ENCODE data around the gene CD247. TPM values are rescaled to one million over a fixed set of nuclear protein-coding genes. Genes with fewer than 3 reads are reported as not detected.
A peak's percentile ranks its signal among the peaks of the same experiment; 100 is the strongest.

CD247 gene
- total RNA-seq, 1 donor from 2014 or later, result 1.3 TPM

DNA sequence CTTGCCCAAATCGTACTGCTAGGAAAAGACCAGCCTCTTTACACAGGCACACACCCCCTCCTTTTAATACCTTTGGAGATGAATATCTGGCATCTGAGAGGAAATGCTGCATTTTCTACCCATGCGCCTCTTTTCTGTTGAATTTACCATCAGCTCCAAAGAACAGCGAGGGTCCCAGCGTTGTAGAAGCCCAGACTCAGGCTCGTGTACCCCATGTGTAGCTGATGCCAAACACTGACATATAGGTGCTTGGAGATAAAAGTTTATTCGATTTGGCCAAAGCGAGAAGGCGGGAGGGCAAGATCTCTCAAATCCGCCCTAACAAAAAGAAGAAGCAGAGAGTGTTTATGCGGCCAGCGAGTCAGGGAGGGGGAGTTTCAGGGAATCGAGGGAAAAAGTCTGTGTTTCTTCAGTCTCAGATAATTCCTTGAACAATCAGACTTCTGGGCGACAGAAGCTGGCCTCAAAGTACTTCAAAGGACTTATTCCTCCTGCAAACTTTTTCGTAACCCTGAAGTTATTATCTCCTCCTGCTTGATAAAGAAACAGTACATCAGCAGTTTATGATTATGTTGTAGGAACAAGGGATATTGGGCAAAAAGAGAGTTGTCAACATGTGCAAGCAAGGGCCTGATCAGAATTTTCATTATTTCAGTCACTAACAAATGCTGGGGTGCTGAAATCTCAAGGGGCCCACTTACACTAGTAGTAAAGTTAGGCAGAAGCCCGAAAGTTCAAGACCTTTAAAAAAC lies 35.9 kb upstream of the CD247 start:
- Histone ChIP-seq H3K36me3 (no peaks in the 10 kb centered on the region), H3K9me3 (ENCODE audit: low read depth) (no peaks in the 10 kb centered on the region), H4K20me1 (ENCODE audit: low read depth) (peaks cover 3% of the 10 kb centered on the region), H2AFZ (replicated peaks) (peak overlapping the region; percentile 96), H3K27ac (no peak overlapping the region), H3K4me2 (peak overlapping the region; percentile 96), H3K4me3 (peak overlapping the region; percentile 78), H3K9ac (no peak overlapping the region), H3K4me1 (peaks cover 13% of the 10 kb centered on the region), H3K79me2 (ENCODE audit: low read depth) (peaks cover 9% of the 10 kb centered on the region), H3K27me3 (peaks cover 7% of the 10 kb centered on the region), H3F3A (ENCODE audit: low read depth) (peaks cover 8% of the 10 kb centered on the region)
- peak overlapping the region; percentile 59 for H3K27ac Mint-ChIP-seq
- H3K9me3 Mint-ChIP-seq, result no peaks in the 10 kb centered on the region
- H3K27me3 Mint-ChIP-seq (ENCODE audit: insufficient read depth, low read depth), result peaks cover 7% of the 10 kb centered on the region
- no peaks in the 10 kb centered on the region for H3K36me3 Mint-ChIP-seq
- TF ChIP-seq EZH2phosphoT487 (IDR thresholded peaks at IDR 0.05) (no peak), EZH2 (IDR thresholded peaks at IDR 0.05) (no peak)
- TF ChIP-seq, protein P1, sequence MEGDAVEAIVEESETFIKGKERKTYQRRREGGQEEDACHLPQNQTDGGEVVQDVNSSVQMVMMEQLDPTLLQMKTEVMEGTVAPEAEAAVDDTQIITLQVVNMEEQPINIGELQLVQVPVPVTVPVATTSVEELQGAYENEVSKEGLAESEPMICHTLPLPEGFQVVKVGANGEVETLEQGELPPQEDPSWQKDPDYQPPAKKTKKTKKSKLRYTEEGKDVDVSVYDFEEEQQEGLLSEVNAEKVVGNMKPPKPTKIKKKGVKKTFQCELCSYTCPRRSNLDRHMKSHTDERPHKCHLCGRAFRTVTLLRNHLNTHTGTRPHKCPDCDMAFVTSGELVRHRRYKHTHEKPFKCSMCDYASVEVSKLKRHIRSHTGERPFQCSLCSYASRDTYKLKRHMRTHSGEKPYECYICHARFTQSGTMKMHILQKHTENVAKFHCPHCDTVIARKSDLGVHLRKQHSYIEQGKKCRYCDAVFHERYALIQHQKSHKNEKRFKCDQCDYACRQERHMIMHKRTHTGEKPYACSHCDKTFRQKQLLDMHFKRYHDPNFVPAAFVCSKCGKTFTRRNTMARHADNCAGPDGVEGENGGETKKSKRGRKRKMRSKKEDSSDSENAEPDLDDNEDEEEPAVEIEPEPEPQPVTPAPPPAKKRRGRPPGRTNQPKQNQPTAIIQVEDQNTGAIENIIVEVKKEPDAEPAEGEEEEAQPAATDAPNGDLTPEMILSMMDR (IDR thresholded peaks at IDR 0.05), result no peak
- DNase-seq (ENCODE audit: low spot score), result peak; percentile 39
- peak overlapping the region; percentile 86 for H3K4me3 Mint-ChIP-seq
- peaks cover 16% of the 10 kb centered on the region for H3K4me1 Mint-ChIP-seq

DNA sequence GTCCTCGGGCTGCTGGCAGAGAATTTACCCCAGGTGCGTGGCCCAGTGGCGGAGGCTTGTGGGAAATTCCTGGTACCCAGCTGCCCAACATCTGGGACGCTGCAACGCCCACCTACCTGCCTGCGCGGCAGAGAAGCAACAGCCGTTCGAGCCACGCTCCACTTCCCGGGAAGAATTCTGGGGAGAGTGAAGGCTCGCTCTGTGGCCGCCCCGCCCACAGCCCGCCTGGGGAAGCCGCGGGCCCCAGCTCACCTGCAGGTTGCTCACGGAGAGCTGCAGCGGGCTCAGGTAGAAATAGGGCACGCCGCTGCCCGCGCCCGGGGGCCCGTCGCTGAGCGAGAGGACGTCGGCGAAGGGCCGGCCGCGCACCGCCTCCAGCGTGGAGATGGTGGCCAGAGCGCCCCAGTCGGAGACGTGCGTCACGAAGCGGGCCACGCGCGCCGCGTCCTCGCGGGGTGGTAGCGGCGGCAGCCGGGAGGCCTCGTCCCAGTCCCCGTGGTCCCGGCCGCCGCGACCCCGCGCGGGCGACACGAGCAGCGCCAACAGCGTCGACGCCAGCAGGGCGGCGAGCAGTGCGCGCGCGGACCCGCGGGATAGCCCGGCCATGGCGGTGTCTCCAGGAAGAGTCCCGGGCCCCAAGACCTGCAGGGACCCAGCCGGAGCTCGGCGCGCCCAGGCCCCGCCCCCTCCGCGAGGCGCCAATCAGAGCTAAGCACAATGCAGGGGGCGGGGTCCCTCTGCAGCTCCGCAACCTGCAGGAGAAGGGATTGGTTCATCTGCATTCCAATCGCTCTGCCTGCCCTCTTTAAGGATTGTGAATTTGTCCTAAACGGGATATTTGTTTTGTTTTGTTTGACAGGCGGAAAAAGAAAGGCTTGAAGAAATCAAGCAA lies 35.1 kb upstream of the CD247 start, which contains the start of gene CREG1:
CREG1 (minus strand) TSS at position 627 of the 892 bp plus-strand sequence.
- Mint-ChIP-seq H3K27me3 (ENCODE audit: insufficient read depth, low read depth) (peaks cover 7% of the 10 kb centered on the region), H3K4me3 (peak within 1 kb of the TSS; percentile 87), H3K27ac (peak within 1 kb of the TSS; percentile 59), H3K4me1 (peaks cover 22% of the 10 kb centered on the region), H3K9me3 (no peaks in the 10 kb centered on the region), H3K36me3 (peaks cover 4% of the 10 kb centered on the region)
- peak within 1 kb of the TSS; percentile 96 for H3K4me2 ChIP-seq
- no peaks in the 10 kb centered on the region for H3K36me3 ChIP-seq
- peaks cover 7% of the 10 kb centered on the region for H3K27me3 ChIP-seq
- H3K9me3 ChIP-seq (ENCODE audit: low read depth), result no peaks in the 10 kb centered on the region
- peaks cover 13% of the 10 kb centered on the region for H3K4me1 ChIP-seq
- H3K27ac ChIP-seq, result no peak within 1 kb of the TSS
- peaks cover 8% of the 10 kb centered on the region for H3F3A ChIP-seq (ENCODE audit: low read depth)
- H3K79me2 ChIP-seq (ENCODE audit: low read depth), result peaks cover 9% of the 10 kb centered on the region
- H3K9ac ChIP-seq, result peak within 1 kb of the TSS; percentile 48
- TF ChIP-seq EZH2 (IDR thresholded peaks at IDR 0.05) (peak; percentile 47), EZH2phosphoT487 (IDR thresholded peaks at IDR 0.05) (no peak)
- TF ChIP-seq, protein P1 (IDR thresholded peaks at IDR 0.05), result peak; percentile 15
- H2AFZ ChIP-seq (replicated peaks), result peak within 1 kb of the TSS; percentile 98
- peak within 1 kb of the TSS; percentile 78 for H3K4me3 ChIP-seq
- peaks cover 3% of the 10 kb centered on the region for H4K20me1 ChIP-seq (ENCODE audit: low read depth)
- DNase-seq (ENCODE audit: low spot score), result peak; percentile 98

DNA sequence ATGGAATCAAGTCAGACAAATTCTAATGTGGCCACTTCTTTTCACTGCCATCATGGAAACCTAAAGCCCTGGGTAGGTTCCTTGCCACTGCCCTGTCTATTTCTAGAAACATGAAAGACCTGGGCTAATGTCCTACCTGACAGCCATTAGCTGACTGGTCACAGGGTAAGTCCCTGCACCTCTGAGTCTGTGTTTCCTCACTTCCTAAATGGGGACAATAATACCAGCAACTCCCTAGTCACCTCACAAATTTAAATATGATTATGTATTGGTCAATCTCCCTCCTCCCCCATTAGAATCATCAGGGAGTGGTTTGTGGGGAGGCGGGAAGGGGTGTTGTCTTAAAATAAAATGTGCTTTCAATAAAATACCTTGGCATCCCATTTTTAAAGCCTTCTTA lies 33.0 kb upstream of the CD247 start:
- Histone ChIP-seq H2AFZ (replicated peaks) (no peak overlapping the region), H3F3A (ENCODE audit: low read depth) (peaks cover 8% of the 10 kb centered on the region), H4K20me1 (ENCODE audit: low read depth) (peaks cover 3% of the 10 kb centered on the region), H3K9me3 (ENCODE audit: low read depth) (no peaks in the 10 kb centered on the region), H3K4me1 (peaks cover 13% of the 10 kb centered on the region), H3K27me3 (peaks cover 7% of the 10 kb centered on the region), H3K27ac (no peak overlapping the region), H3K4me3 (no peak overlapping the region), H3K79me2 (ENCODE audit: low read depth) (peaks cover 9% of the 10 kb centered on the region), H3K36me3 (no peaks in the 10 kb centered on the region), H3K4me2 (no peak overlapping the region), H3K9ac (no peak overlapping the region)
- Mint-ChIP-seq H3K4me1 (peaks cover 22% of the 10 kb centered on the region), H3K27me3 (ENCODE audit: insufficient read depth, low read depth) (peaks cover 5% of the 10 kb centered on the region), H3K4me3 (peak overlapping the region; percentile 12), H3K36me3 (peaks cover 11% of the 10 kb centered on the region), H3K9me3 (no peaks in the 10 kb centered on the region), H3K27ac (no peak overlapping the region)
- DNase-seq (ENCODE audit: low spot score), result no peak
- TF ChIP-seq, protein P1 (IDR thresholded peaks at IDR 0.05), result no peak
